GM23338 (cell line): Measurements from ENCODE around the gene HDDC3.
"Not testable (repeated sequence)": the region's sequence is repeated elsewhere in the genome, so short reads cannot be mapped to it uniquely, and the experiment has no call there.

ENCODE experiments used
- CREB1 ChIP-seq: fragments of 250-450 bp; sonication (Bioruptor Pico); IDR thresholded peaks from 2 replicates; pipeline ENCODE4 v1.5.0; 2020; ENCODE audit warnings: low read depth, mild to moderate bottlenecking, moderate library complexity
- CTCF ChIP-seq, 2 experiments: fragments of 200-600 bp in 1 of 2; sonication (generic) in 1 of 2; conservative IDR thresholded peaks; 2 replicates each; pipeline versions ENCODE4 v1.5.1 to v1.6.1; 2016 to 2017; ENCODE audit warnings: antibody characterized with exemption in 2 of 2, low read depth in 2 of 2, mild to moderate bottlenecking in 2 of 2, moderate library complexity in 1 of 2
- EZH2 ChIP-seq: fragments of 200-600 bp; sonication (generic); IDR thresholded peaks from one replicate; pipeline ENCODE4 v1.8.0; 2017; ENCODE audit warnings: antibody characterized with exemption, mild to moderate bottlenecking, low read depth; ENCODE audit not compliant: unreplicated experiment
- EZH2phosphoT487 ChIP-seq: fragments of 200-600 bp; sonication (generic); IDR thresholded peaks from one replicate; pipeline ENCODE4 v1.8.1; 2018; ENCODE audit warnings: antibody characterized with exemption; ENCODE audit not compliant: unreplicated experiment
- JUNB ChIP-seq: IDR thresholded peaks from one replicate; pipeline ENCODE4 v1.6.1; 2016; ENCODE audit warnings: antibody characterized with exemption; ENCODE audit not compliant: unreplicated experiment
- NANOG ChIP-seq: IDR thresholded peaks from 2 replicates; pipeline ENCODE4 v1.6.1; 2016; ENCODE audit warnings: antibody characterized with exemption, borderline replicate concordance
- POLR2AphosphoS5 ChIP-seq: IDR thresholded peaks from 2 replicates; pipeline ENCODE4 v1.6.1; 2016; ENCODE audit warnings: antibody characterized with exemption, low read depth
- REST ChIP-seq: IDR thresholded peaks from one replicate; pipeline ENCODE4 v1.6.1; 2018; ENCODE audit warnings: antibody characterized with exemption; ENCODE audit not compliant: unreplicated experiment
- ZNF331 ChIP-seq: fragments of 250-450 bp; sonication (Bioruptor Pico); IDR thresholded peaks from 2 replicates; pipeline ENCODE4 v1.5.0; 2020; ENCODE audit warnings: low read depth, mild to moderate bottlenecking, moderate library complexity

- TF ChIP-seq POLR2AphosphoS5; CTCF (conservative IDR thresholded peaks at IDR 0.05; ENCODE audit: low read depth in 2 of 2); JUNB; EZH2; ZNF331; REST; EZH2phosphoT487; CREB1 (CRISPR knock-in tag); NANOG: not testable (repeated sequence)
These were observed 35.2 kb downstream of the HDDC3 start for GRCh38 chr15:90897131-90897655.
